ENCODE data around the gene CYP4Z1.
"Not testable (repeated sequence)": the region's sequence is repeated elsewhere in the genome, so short reads cannot be mapped to it uniquely, and the experiment has no call there.

DNA sequence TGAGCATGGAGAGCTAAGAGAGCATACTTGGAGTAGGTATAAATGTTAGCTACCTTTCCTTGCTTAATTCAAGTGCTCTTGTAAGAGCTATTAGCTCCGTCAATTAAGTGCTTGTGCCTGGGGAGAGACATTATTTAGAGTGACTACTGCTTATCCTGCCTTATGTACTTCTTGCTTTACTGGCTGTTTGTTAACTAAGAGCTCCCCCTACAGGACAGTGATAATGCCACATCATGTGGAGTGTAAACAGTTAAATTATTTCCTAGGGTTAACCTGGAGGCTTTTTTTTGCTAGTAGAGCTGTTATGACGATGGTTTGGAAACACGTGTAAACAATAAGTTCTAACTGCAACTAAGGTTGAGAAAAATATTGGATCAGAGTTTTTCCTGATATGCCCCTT lies 24.4 kb downstream of the CYP4Z1 start:
- not testable (repeated sequence) for TF ChIP-seq POLR2A, POLR2AphosphoS5 (IDR thresholded peaks at IDR 0.05)
- TF ChIP-seq, protein P1, sequence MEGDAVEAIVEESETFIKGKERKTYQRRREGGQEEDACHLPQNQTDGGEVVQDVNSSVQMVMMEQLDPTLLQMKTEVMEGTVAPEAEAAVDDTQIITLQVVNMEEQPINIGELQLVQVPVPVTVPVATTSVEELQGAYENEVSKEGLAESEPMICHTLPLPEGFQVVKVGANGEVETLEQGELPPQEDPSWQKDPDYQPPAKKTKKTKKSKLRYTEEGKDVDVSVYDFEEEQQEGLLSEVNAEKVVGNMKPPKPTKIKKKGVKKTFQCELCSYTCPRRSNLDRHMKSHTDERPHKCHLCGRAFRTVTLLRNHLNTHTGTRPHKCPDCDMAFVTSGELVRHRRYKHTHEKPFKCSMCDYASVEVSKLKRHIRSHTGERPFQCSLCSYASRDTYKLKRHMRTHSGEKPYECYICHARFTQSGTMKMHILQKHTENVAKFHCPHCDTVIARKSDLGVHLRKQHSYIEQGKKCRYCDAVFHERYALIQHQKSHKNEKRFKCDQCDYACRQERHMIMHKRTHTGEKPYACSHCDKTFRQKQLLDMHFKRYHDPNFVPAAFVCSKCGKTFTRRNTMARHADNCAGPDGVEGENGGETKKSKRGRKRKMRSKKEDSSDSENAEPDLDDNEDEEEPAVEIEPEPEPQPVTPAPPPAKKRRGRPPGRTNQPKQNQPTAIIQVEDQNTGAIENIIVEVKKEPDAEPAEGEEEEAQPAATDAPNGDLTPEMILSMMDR (IDR thresholded peaks at IDR 0.05): not testable (repeated sequence)

Measured in gastroesophageal sphincter (tissue), 3 donors.